Ovary (tissue), 9 donors: ENCODE measurements around the gene KCNIP1. TPM values are rescaled to one million over a fixed set of nuclear protein-coding genes. Genes with fewer than 3 reads are reported as not detected.

ENCODE experiments used
- DNase-seq, 5 donors: peaks; one replicate each; pipeline ENCODE4 v3.0.0-alpha.2; 2019 to 2020
- H3K27ac ChIP-seq, 2 donors: fragments of 200-600 bp; one replicate each; pipeline versions ENCODE4 v1.5.1 to v1.8.0; 2019 to 2022
- H3K27me3 ChIP-seq: fragments of 200-600 bp; one replicate; pipeline ENCODE4 v1.8.0; 2022
- H3K36me3 ChIP-seq: fragments of 200-600 bp; sonication (generic); one replicate; pipeline ENCODE4 v1.5.1; 2019
- H3K4me1 ChIP-seq: one replicate; pipeline ENCODE4 v1.8.1; 2013; ENCODE audit warnings: mild to moderate bottlenecking, moderate library complexity; ENCODE audit not compliant: insufficient read depth
- H3K4me3 ChIP-seq: fragments of 200-600 bp; sonication (generic); one replicate; pipeline ENCODE4 v1.5.1; 2017
- H3K9me3 ChIP-seq, 2 donors: fragments of 200-600 bp in 1 of 2; sonication (generic) in 1 of 2; one replicate each; pipeline versions ENCODE4 v1.5.1 to v1.8.1; 2013 to 2019; ENCODE audit warnings: mild to moderate bottlenecking in 1 of 2, moderate library complexity in 1 of 2
- EP300 ChIP-seq: sonication (generic); formaldehyde crosslinking; IDR thresholded peaks from one replicate; pipeline ENCODE4 v1.6.1; 2017; ENCODE audit warnings: antibody characterized with exemption
- POLR2A ChIP-seq: fragments of 450-650 bp; IDR thresholded peaks from one replicate; pipeline ENCODE4 v1.6.1; 2017; ENCODE audit warnings: antibody characterized with exemption, mild to moderate bottlenecking, moderate library complexity
- WGBS, 3 donors: extraction: QIAGEN DNeasy Blood & Tissue Kit in 1 of 3; methylation state at CpG; one replicate each; pipeline versions ENCODE4 v1.1.5 to v1.1.7; 2013 to 2017; 5-methylcytosine and 5-hydroxymethylcytosine counted together
- intact Hi-C, 4 donors: fragments of 100-400 bp; cut with DNase I; formaldehyde crosslinking; loops; one replicate each; pipeline versions ENCODE4 v1.11.0 to v1.15.1; 2022 to 2023
- polyA plus RNA-seq, 2 donors: library from polyadenylated mRNA; stranded (reverse); fragments of 200-250 nt in 1 of 2; fragments of 350-450 nt in 1 of 2; fragmentation: Illumina TruSeq in 1 of 2; extraction: RNeasy Lipid Tissue Mini Kit (QIAGEN cat#74804) in 1 of 2; gene quantifications; one replicate each; pipeline ENCODE4 v1.2.3, GENCODE V29; 2013 to 2014
- total RNA-seq, 7 donors: library from RNA; depleted of rRNA in 2 of 7; stranded (reverse); fragments of >200 nt in 2 of 7; fragmentation: NEBNext Ultra II Directional in 3 of 7; extraction: Animal tissue kit (Norgen Biotek cat#: 25700) in 3 of 7; gene quantifications; one replicate each; pipeline versions ENCODE4 v1.1.0 to v1.2.4, GENCODE V29; 2016 to 2023
- TF ChIP-seq, protein P1 (sequence below), 3 donors: fragments of 450-650 bp in 2 of 3; fragments of 200-600 bp in 1 of 3; IDR thresholded peaks; one replicate each; pipeline versions ENCODE4 v1.5.1 to v1.8.0; 2016 to 2022; ENCODE audit warnings: antibody characterized with exemption in 3 of 3, mild to moderate bottlenecking in 1 of 3
- donor health status: DM: no; HTN: no; CAD: no; lungs with moderate emphysema.
- donor health status: DM: no; HTN: no; CAD: no.
- donor health status: Bipolar disorder and iron deficiency.
- donor health status: DM: yes; HTN: yes; CAD: no.
- donor health status: DM: no; HTN: no; CAD: no.
- donor health status: DM: yes; HTN: yes; CAD: no.

The KCNIP1 gene
- total and polyA plus RNA-seq, 9 donors = 0.20 to 2.2 (median 0.66) TPM

DNA sequence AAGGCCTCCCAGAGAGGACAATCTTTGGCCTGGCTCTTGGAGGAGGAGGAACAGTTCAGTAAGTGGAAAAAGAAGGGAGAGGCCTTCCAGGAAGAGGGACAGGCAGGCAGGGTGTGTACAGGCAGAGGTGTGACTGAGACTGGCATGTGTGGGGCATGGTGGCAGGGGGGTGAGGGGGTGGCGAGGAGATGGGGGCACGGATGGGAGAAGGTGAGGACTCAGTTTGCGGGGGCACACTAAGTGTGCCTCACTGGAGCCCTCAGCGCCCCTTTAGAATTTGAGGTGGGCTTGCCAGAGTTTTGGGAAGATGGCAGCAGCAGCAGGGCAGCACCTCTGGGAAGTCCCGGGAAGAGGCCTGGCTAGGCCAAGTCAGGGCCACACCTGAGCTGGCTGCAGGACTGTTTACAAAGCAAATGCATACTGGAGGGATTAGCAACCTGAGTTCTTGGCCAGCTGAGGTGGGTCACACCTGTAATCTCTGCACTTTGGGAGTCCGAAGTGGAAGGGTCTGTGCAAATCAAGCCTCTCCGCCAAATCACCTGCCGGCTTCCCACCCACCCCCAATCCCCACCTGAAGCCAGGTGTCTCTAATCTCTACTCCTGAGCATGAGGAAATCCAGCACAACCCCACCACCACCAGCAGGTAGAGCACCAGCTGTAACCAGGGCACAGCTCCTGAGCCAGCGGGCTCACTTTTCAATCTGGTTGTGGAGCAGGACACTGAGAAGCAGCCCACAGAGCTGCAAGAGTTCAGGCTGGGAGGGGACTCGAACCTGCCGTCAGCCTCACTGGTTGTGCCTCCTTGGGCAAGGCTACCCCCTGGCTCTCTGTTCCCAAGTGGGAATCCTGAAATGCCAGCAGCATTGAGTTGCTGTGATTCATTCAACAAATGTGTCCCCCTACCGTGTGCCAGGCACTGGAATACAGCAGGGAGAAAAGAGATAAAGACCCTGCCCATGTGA lies 269.5 kb downstream of the KCNIP1 start:
- no peaks in the 10 kb centered on the region for H3K9me3 ChIP-seq
- no peaks in the 10 kb centered on the region for H3K36me3 ChIP-seq
- H3K4me1 ChIP-seq = no peaks in the 10 kb centered on the region
- no peaks in the 10 kb centered on the region for H3K27me3 ChIP-seq
- TF ChIP-seq, protein P1, sequence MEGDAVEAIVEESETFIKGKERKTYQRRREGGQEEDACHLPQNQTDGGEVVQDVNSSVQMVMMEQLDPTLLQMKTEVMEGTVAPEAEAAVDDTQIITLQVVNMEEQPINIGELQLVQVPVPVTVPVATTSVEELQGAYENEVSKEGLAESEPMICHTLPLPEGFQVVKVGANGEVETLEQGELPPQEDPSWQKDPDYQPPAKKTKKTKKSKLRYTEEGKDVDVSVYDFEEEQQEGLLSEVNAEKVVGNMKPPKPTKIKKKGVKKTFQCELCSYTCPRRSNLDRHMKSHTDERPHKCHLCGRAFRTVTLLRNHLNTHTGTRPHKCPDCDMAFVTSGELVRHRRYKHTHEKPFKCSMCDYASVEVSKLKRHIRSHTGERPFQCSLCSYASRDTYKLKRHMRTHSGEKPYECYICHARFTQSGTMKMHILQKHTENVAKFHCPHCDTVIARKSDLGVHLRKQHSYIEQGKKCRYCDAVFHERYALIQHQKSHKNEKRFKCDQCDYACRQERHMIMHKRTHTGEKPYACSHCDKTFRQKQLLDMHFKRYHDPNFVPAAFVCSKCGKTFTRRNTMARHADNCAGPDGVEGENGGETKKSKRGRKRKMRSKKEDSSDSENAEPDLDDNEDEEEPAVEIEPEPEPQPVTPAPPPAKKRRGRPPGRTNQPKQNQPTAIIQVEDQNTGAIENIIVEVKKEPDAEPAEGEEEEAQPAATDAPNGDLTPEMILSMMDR (IDR thresholded peaks at IDR 0.05) = no peak
- TF ChIP-seq EP300 (no peak), POLR2A (no peak)
- no peak overlapping the region for H3K4me3 ChIP-seq
- no peak overlapping the region for H3K27ac ChIP-seq
- intact Hi-C loops = no loop called here
- DNase-seq = no peak
- 81 to 84% (median 83%) methylated on average over 12 of the region's 12 CpGs for WGBS, 3 donors

- WGBS, 3 donors = 85 to 90% (median 89%) methylated on average over 5 of the region's 5 CpGs
- Histone ChIP-seq H3K4me3 (no peak overlapping the region), H3K27ac (no peak overlapping the region), H3K4me1 (no peaks in the 10 kb centered on the region), H3K36me3 (no peaks in the 10 kb centered on the region), H3K9me3 (no peaks in the 10 kb centered on the region), H3K27me3 (no peaks in the 10 kb centered on the region)
- intact Hi-C loops = no loop called here
- no peak for TF ChIP-seq EP300
- DNase-seq = no peak
These were observed 271.0 kb downstream of the KCNIP1 start for GRCh38 chr5:170774831-170775230.

GRCh38 chr5:170781946-170782345 lies 278.1 kb downstream of the KCNIP1 start:
- no peak for TF ChIP-seq POLR2A
- TF ChIP-seq, protein P1 (IDR thresholded peaks at IDR 0.05) = no peak
- no peak for TF ChIP-seq EP300
- no peaks in the 10 kb centered on the region for H3K36me3 ChIP-seq
- H3K4me1 ChIP-seq = no peaks in the 10 kb centered on the region
- no peaks in the 10 kb centered on the region for H3K9me3 ChIP-seq
- intact Hi-C loops = no loop called here
- H3K4me3 ChIP-seq = no peak overlapping the region
- WGBS, 3 donors = 55 to 71% (median 58%) methylated on average over 1 of the region's 1 CpG
- no peak overlapping the region for H3K27ac ChIP-seq
- H3K27me3 ChIP-seq = no peaks in the 10 kb centered on the region
- no peak for DNase-seq

GRCh38 chr5:170782438-170782837 lies 278.6 kb downstream of the KCNIP1 start:
- no peak overlapping the region for H3K4me3 ChIP-seq
- H3K36me3 ChIP-seq = no peaks in the 10 kb centered on the region
- no peaks in the 10 kb centered on the region for H3K27me3 ChIP-seq
- TF ChIP-seq EP300 (no peak), POLR2A (no peak)
- TF ChIP-seq, protein P1 (IDR thresholded peaks at IDR 0.05) = no peak
- WGBS, 3 donors = 73 to 80% (median 77%) methylated on average over 6 of the region's 6 CpGs
- intact Hi-C loops = no loop called here
- H3K27ac ChIP-seq = no peak overlapping the region
- no peaks in the 10 kb centered on the region for H3K9me3 ChIP-seq
- no peak for DNase-seq
- no peaks in the 10 kb centered on the region for H3K4me1 ChIP-seq
